Naive B cell (primary cell): ENCODE results near the gene ACADVL. TPM values are rescaled to one million over a fixed set of nuclear protein-coding genes. Genes with fewer than 3 reads are reported as not detected.

ENCODE experiments used
- ATAC-seq, 2 donors: fragments of 150-1000 bp; cut with Tn5 transposase; 2 replicates each; pipeline ENCODE4 v1.10.0; 2021; ENCODE audit warnings: low read depth in 2 of 2, mild to moderate bottlenecking in 2 of 2, moderate library complexity in 2 of 2
- DNase-seq: peaks from one replicate; pipeline ENCODE4 v3.0.0; 2022
- H3K27ac Mint-ChIP-seq, 6 donors: one replicate each; pipeline ENCODE4 v1.8.0; 2020 to 2022; ENCODE audit warnings: mild to moderate bottlenecking in 6 of 6, mixed read lengths in 6 of 6, moderate library complexity in 5 of 6, inconsistent platforms in 2 of 6
- H3K27me3 Mint-ChIP-seq, 3 donors: one replicate each; pipeline ENCODE4 v1.8.0; 2021 to 2022; ENCODE audit warnings: mixed read lengths in 3 of 3, mild to moderate bottlenecking in 1 of 3
- H3K36me3 Mint-ChIP-seq, 2 donors: one replicate each; pipeline ENCODE4 v1.8.0; 2020 to 2022; ENCODE audit warnings: mixed read lengths in 2 of 2, inconsistent platforms in 1 of 2, mild to moderate bottlenecking in 1 of 2
- H3K4me1 Mint-ChIP-seq, 3 donors: one replicate each; pipeline ENCODE4 v1.8.0; 2020 to 2022; ENCODE audit warnings: mixed read lengths in 3 of 3, inconsistent platforms in 1 of 3, mild to moderate bottlenecking in 1 of 3, moderate library complexity in 1 of 3
- H3K4me3 Mint-ChIP-seq, 8 donors: one replicate each; pipeline ENCODE4 v1.8.0; 2020 to 2022; ENCODE audit warnings: mild to moderate bottlenecking in 8 of 8, mixed read lengths in 8 of 8, moderate library complexity in 8 of 8, inconsistent platforms in 2 of 8
- H3K9me3 Mint-ChIP-seq, 7 donors: one replicate each; pipeline ENCODE4 v1.8.0; 2020 to 2022; ENCODE audit warnings: mixed read lengths in 7 of 7, mild to moderate bottlenecking in 5 of 7, inconsistent platforms in 2 of 7, moderate library complexity in 1 of 7
- polyA plus RNA-seq, 6 donors: library from polyadenylated mRNA; unstranded; fragments of 300-500 nt; fragmentation: Illumina TruSeq; gene quantifications; one replicate each; pipeline ENCODE4 v1.2.3, GENCODE V29; 2021; ENCODE audit warnings: low read depth in 6 of 6

Gene ACADVL
- polyA plus RNA-seq, 6 donors from 2014 or later = 63.9 to 102 (median 75.0) TPM

- no peak for ATAC-seq
- Mint-ChIP-seq H3K4me1 (peaks cover 22 to 33% (median 25%) of the 10 kb centered on the region in 3 donors), H3K36me3 (peaks cover 0 to 10% of the 10 kb centered on the region in 2 donors), H3K27me3 (peaks cover 0 to 19% (median 12%) of the 10 kb centered on the region in 3 donors), H3K9me3 (no peaks in the 10 kb centered on the region), H3K27ac (peak overlapping the region in 2 of 6 donors; percentile 60 to 84), H3K4me3 (peak overlapping the region in 7 of 8 donors; percentile 71 to 88 (median 82))
- no peak for DNase-seq
Observed at GRCh38 chr17:7260151-7260550, 40.4 kb downstream of the ACADVL start.

- peak overlapping the region; percentile 78 to 89 (median 84) for H3K4me3 Mint-ChIP-seq
- H3K27ac Mint-ChIP-seq = peak overlapping the region in 3 of 6 donors; percentile 18 to 84 (median 66)
- no peak for DNase-seq
- peaks cover 0 to 10% of the 10 kb centered on the region in 2 donors for H3K36me3 Mint-ChIP-seq
- peaks cover 0 to 19% (median 12%) of the 10 kb centered on the region in 3 donors for H3K27me3 Mint-ChIP-seq
- ATAC-seq = peak; percentile 40 to 44
- no peaks in the 10 kb centered on the region for H3K9me3 Mint-ChIP-seq
- H3K4me1 Mint-ChIP-seq = peaks cover 22 to 33% (median 25%) of the 10 kb centered on the region in 3 donors
Observed at GRCh38 chr17:7260651-7261378, 41.1 kb downstream of the ACADVL start.

GRCh38 chr17:7261379-7262191 lies 41.8 kb downstream of the ACADVL start:
- Mint-ChIP-seq H3K36me3 (peaks cover 0 to 5% of the 10 kb centered on the region in 2 donors), H3K4me3 (peak overlapping the region; percentile 78 to 89 (median 84)), H3K4me1 (peaks cover 18 to 31% (median 22%) of the 10 kb centered on the region in 3 donors), H3K27ac (peak overlapping the region in 1 of 6 donors; percentile 80), H3K27me3 (peaks cover under 1 to 22% (median 14%) of the 10 kb centered on the region in 3 donors), H3K9me3 (no peaks in the 10 kb centered on the region)
- DNase-seq (peak; percentile 42), ATAC-seq (peak; percentile 62 to 68)

GRCh38 chr17:7262192-7262934 lies 42.6 kb downstream of the ACADVL start, which contains the start of gene CLDN7:
Gene CLDN7, minus strand, starts transcription at chr17:7262478. Its CDS starts 435 bp downstream, at chr17:7262043.
- peak in 1 of 2 donors; percentile 15 for ATAC-seq
- Mint-ChIP-seq H3K27me3 (peaks cover 4 to 28% (median 18%) of the 10 kb centered on the region in 3 donors), H3K36me3 (no peaks in the 10 kb centered on the region), H3K9me3 (no peaks in the 10 kb centered on the region), H3K4me1 (peaks cover 15 to 31% (median 17%) of the 10 kb centered on the region in 3 donors), H3K27ac (peak within 1 kb of the TSS in 5 of 6 donors; percentile 1 to 90 (median 75)), H3K4me3 (peak within 1 kb of the TSS; percentile 78 to 89 (median 87))
- no peak for DNase-seq

GRCh38 chr17:7262935-7263800 lies 43.4 kb downstream of the ACADVL start:
- H3K4me3 Mint-ChIP-seq = peak overlapping the region; percentile 76 to 88 (median 87)
- peaks cover 15 to 31% (median 17%) of the 10 kb centered on the region in 3 donors for H3K4me1 Mint-ChIP-seq
- ATAC-seq = peak; percentile 23 to 24
- no peaks in the 10 kb centered on the region for H3K36me3 Mint-ChIP-seq
- H3K9me3 Mint-ChIP-seq = no peaks in the 10 kb centered on the region
- no peak for DNase-seq
- H3K27ac Mint-ChIP-seq = peak overlapping the region in 5 of 6 donors; percentile 1 to 90 (median 75)
- H3K27me3 Mint-ChIP-seq = peaks cover 4 to 28% (median 18%) of the 10 kb centered on the region in 3 donors

- Mint-ChIP-seq H3K36me3 (no peaks in the 10 kb centered on the region), H3K9me3 (no peaks in the 10 kb centered on the region), H3K27ac (peak overlapping the region in 1 of 6 donors; percentile 75), H3K27me3 (peaks cover 4 to 28% (median 18%) of the 10 kb centered on the region in 3 donors), H3K4me3 (peak overlapping the region in 6 of 8 donors; percentile 76 to 88 (median 87)), H3K4me1 (peaks cover 15 to 31% (median 17%) of the 10 kb centered on the region in 3 donors)
- DNase-seq (no peak), ATAC-seq (no peak)
Observed at GRCh38 chr17:7263801-7264078, 44.0 kb downstream of the ACADVL start.

- peaks cover 15 to 19% (median 17%) of the 10 kb centered on the region in 3 donors for H3K4me1 Mint-ChIP-seq
- ATAC-seq (no peak), DNase-seq (no peak)
- no peaks in the 10 kb centered on the region for H3K36me3 Mint-ChIP-seq
- H3K4me3 Mint-ChIP-seq = no peak overlapping the region
- H3K9me3 Mint-ChIP-seq = no peaks in the 10 kb centered on the region
- H3K27me3 Mint-ChIP-seq = peaks cover 13 to 44% (median 32%) of the 10 kb centered on the region in 3 donors
- no peak overlapping the region for H3K27ac Mint-ChIP-seq
Observed at GRCh38 chr17:7266784-7267183, 47.0 kb downstream of the ACADVL start.

Other genes with a start within 250 kb of the ACADVL start
- gene ALOX12, start 223.9 kb upstream of the ACADVL start, polyA plus RNA-seq = 1 to 10 TPM in 3 of 6 donors, under 1 TPM in 2, not detected in 1; 0.27 to 2.5 (median 1.4) TPM
- 100 to 1,000 TPM; 678 to 895 (median 858) TPM for gene RNASEK, start 207.3 kb upstream of the ACADVL start, polyA plus RNA-seq
- under 1 TPM in 3 of 6 donors, not detected in 3; 0.21 to 0.36 (median 0.29) TPM for gene BCL6B, start 196.9 kb upstream of the ACADVL start, polyA plus RNA-seq
- 1 to 10 TPM in 5 of 6 donors, under 1 TPM in 1; 0.66 to 3.0 (median 2.4) TPM for gene SLC16A13, start 183.9 kb upstream of the ACADVL start, polyA plus RNA-seq
- gene SLC16A11, start 175.8 kb upstream of the ACADVL start, polyA plus RNA-seq = 1 to 10 TPM in 5 of 6 donors, not detected in 1; 1.8 to 3.6 (median 2.3) TPM
- gene CLEC10A, start 139.7 kb upstream of the ACADVL start, polyA plus RNA-seq = under 1 TPM in 1 of 6 donors, not detected in 5; 0.82 TPM
- gene ASGR2, start 105.1 kb upstream of the ACADVL start, polyA plus RNA-seq = not detected
- gene ASGR1, start 40.6 kb upstream of the ACADVL start, polyA plus RNA-seq = under 1 TPM in 1 of 6 donors, not detected in 5; 0.19 TPM
- gene DLG4, start 102 bp upstream of the ACADVL start, polyA plus RNA-seq = under 1 TPM in 5 of 6 donors, not detected in 1; 0.06 to 0.29 (median 0.22) TPM
- 10 to 100 TPM; 23.4 to 33.1 (median 25.5) TPM for gene DVL2, start 14.6 kb downstream of the ACADVL start, polyA plus RNA-seq
- 10 to 100 TPM; 11.9 to 24.2 (median 20.5) TPM for gene PHF23, start 19.5 kb downstream of the ACADVL start, polyA plus RNA-seq
- 1,000 to 10,000 TPM in 4 of 6 donors, 100 to 1,000 TPM in 2; 833 to 1,381 (median 1,181) TPM for gene GABARAP, start 22.5 kb downstream of the ACADVL start, polyA plus RNA-seq
- gene CTDNEP1, start 31.8 kb downstream of the ACADVL start, polyA plus RNA-seq = 10 to 100 TPM; 44.6 to 90.2 (median 53.0) TPM
- 10 to 100 TPM; 54.2 to 94.8 (median 80.6) TPM for gene ELP5, start 32.3 kb downstream of the ACADVL start, polyA plus RNA-seq
- 1 to 10 TPM in 5 of 6 donors, not detected in 1; 2.9 to 6.9 (median 4.8) TPM for gene CLDN7, start 42.5 kb downstream of the ACADVL start, polyA plus RNA-seq
- not detected for gene SLC2A4, start 61.8 kb downstream of the ACADVL start, polyA plus RNA-seq
- not detected for gene YBX2, start 74.7 kb downstream of the ACADVL start, polyA plus RNA-seq
- 100 to 1,000 TPM; 195 to 802 (median 516) TPM for gene EIF5A, start 87.7 kb downstream of the ACADVL start, polyA plus RNA-seq
- gene GPS2, start 95.4 kb downstream of the ACADVL start, polyA plus RNA-seq = 100 to 1,000 TPM; 103 to 131 (median 107) TPM
- 1 to 10 TPM in 5 of 6 donors, not detected in 1; 1.2 to 2.7 (median 1.9) TPM for gene NEURL4, start 109.4 kb downstream of the ACADVL start, polyA plus RNA-seq
- 100 to 1,000 TPM; 117 to 177 (median 155) TPM for gene ACAP1, start 116.6 kb downstream of the ACADVL start, polyA plus RNA-seq
- 10 to 100 TPM in 2 of 6 donors, 1 to 10 TPM in 4; 3.3 to 13.2 (median 8.3) TPM for gene KCTD11, start 132.2 kb downstream of the ACADVL start, polyA plus RNA-seq
- gene TMEM95, start 135.2 kb downstream of the ACADVL start, polyA plus RNA-seq = not detected
- 1 to 10 TPM; 1.2 to 4.2 (median 2.5) TPM for gene TNK1, start 161.2 kb downstream of the ACADVL start, polyA plus RNA-seq
- 10 to 100 TPM; 43.1 to 73.4 (median 59.1) TPM for gene PLSCR3, start 174.6 kb downstream of the ACADVL start, polyA plus RNA-seq
- 10 to 100 TPM; 73.4 to 90.2 (median 81.3) TPM for gene TMEM256, start 184.2 kb downstream of the ACADVL start, polyA plus RNA-seq
- not detected for gene NLGN2, start 187.9 kb downstream of the ACADVL start, polyA plus RNA-seq
- not detected for gene SPEM1, start 200.4 kb downstream of the ACADVL start, polyA plus RNA-seq
- gene SPEM2, start 205.7 kb downstream of the ACADVL start, polyA plus RNA-seq = not detected
- gene SPEM3, start 208.9 kb downstream of the ACADVL start, polyA plus RNA-seq = not detected
- 10 to 100 TPM in 5 of 6 donors, 1 to 10 TPM in 1; 9.6 to 19.8 (median 13.5) TPM for gene TMEM102, start 215.5 kb downstream of the ACADVL start, polyA plus RNA-seq
- under 1 TPM in 1 of 6 donors, not detected in 5; 0.16 TPM for gene FGF11, start 219.6 kb downstream of the ACADVL start, polyA plus RNA-seq
- gene CHRNB1, start 225.1 kb downstream of the ACADVL start, polyA plus RNA-seq = 10 to 100 TPM; 12.6 to 21.6 (median 15.6) TPM